SJCRH30 (cell line): ENCODE data around the gene COL5A1. TPM values are rescaled to one million over a fixed set of nuclear protein-coding genes. Genes with fewer than 3 reads are reported as not detected.
"Not testable (repeated sequence)": the region's sequence is repeated elsewhere in the genome, so short reads cannot be mapped to it uniquely, and the experiment has no call there.

Experiments used
- DNase-seq, 2 experiments: peaks; one replicate each; pipeline ENCODE4 v3.0.0-alpha.2; 2015 to 2020
- H3K27ac ChIP-seq: fragments of 250-450 bp; sonication (Bioruptor Pico); 2 replicates; pipeline ENCODE4 v1.5.1; 2020; ENCODE audit warnings: mild to moderate bottlenecking, moderate library complexity
- H3K27me3 ChIP-seq: fragments of 250-450 bp; sonication (Bioruptor Pico); 2 replicates; pipeline ENCODE4 v1.5.1; 2020; ENCODE audit warnings: mild to moderate bottlenecking, moderate library complexity
- H3K36me3 ChIP-seq: fragments of 250-450 bp; sonication (Bioruptor Pico); 2 replicates; pipeline ENCODE4 v1.5.1; 2020; ENCODE audit warnings: mild to moderate bottlenecking, moderate library complexity
- H3K4me1 ChIP-seq: fragments of 250-450 bp; sonication (Bioruptor Pico); 2 replicates; pipeline ENCODE4 v1.5.1; 2020; ENCODE audit warnings: mild to moderate bottlenecking, moderate library complexity
- H3K4me3 ChIP-seq: fragments of 250-450 bp; sonication (Bioruptor Pico); 2 replicates; pipeline ENCODE4 v1.5.1; 2020; ENCODE audit warnings: mild to moderate bottlenecking, moderate library complexity
- H3K9me3 ChIP-seq: fragments of 250-450 bp; sonication (Bioruptor Pico); replicated peaks from 2 replicates; pipeline ENCODE4 v1.5.1; 2020; ENCODE audit warnings: mild to moderate bottlenecking, moderate library complexity
- total RNA-seq: library from RNA; depleted of rRNA; stranded (reverse); fragments of >200 nt; shearing (Covaris generic); gene quantifications from 2 replicates; pipeline ENCODE4 v1.2.3, GENCODE V29; 2014

COL5A1 gene
- total RNA-seq, 1 experiment from 2014 or later = 32.1 TPM

GRCh38 chr9:134853893-134854292 is 212.3 kb downstream of the COL5A1 start:
- no peaks in the 10 kb centered on the region for H3K4me1 ChIP-seq
- H3K4me3 ChIP-seq = no peak overlapping the region
- peaks cover 13% of the 10 kb centered on the region for H3K27me3 ChIP-seq
- DNase-seq = no peak
- 0 out of 2 replicates have a peak, but pooled peaks cover under 1% of the 10 kb centered on the region for H3K9me3 ChIP-seq
- H3K36me3 ChIP-seq = no peaks in the 10 kb centered on the region
- H3K27ac ChIP-seq = no peak overlapping the region

DNA sequence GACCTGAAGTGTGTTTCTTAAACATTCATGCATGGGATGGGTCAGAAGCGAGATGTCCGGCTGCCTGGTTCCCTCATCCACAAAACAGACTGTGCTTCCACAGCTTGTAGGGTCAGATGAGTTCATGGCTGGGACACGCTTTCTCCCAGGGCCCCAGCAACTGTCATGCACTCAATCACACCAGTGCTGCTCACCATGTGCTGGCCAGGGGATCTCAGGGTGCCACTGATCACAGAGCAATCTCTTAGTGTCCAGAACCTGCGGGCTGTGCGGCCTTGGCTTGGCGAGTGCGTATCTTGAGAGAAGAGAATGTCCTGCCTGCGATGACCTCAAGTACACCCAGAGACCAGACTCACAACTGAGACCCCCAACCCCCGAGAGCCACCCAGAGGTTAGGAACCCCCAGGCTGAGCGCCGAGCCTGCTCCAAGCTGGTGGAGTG is 213.0 kb downstream of the COL5A1 start:
- H3K4me1 ChIP-seq = no peaks in the 10 kb centered on the region
- no peak overlapping the region for H3K27ac ChIP-seq
- H3K9me3 ChIP-seq = 0 out of 2 replicates have a peak, but pooled peaks cover 3% of the 10 kb centered on the region
- H3K27me3 ChIP-seq = peaks cover 13% of the 10 kb centered on the region
- DNase-seq = no peak
- H3K4me3 ChIP-seq = no peak overlapping the region
- no peaks in the 10 kb centered on the region for H3K36me3 ChIP-seq

GRCh38 chr9:134855231-134855899 is 213.8 kb downstream of the COL5A1 start:
- H3K27ac ChIP-seq = no peak overlapping the region
- DNase-seq = no peak
- H3K4me1 ChIP-seq = no peaks in the 10 kb centered on the region
- no peak overlapping the region for H3K4me3 ChIP-seq
- no peaks in the 10 kb centered on the region for H3K36me3 ChIP-seq
- peaks cover 13% of the 10 kb centered on the region for H3K27me3 ChIP-seq
- H3K9me3 ChIP-seq = 0 out of 2 replicates have a peak, but pooled peaks cover 3% of the 10 kb centered on the region

- peaks cover 13% of the 10 kb centered on the region for H3K27me3 ChIP-seq
- H3K9me3 ChIP-seq = 0 out of 2 replicates have a peak, but pooled peaks cover 3% of the 10 kb centered on the region
- no peak for DNase-seq
- no peak overlapping the region for H3K27ac ChIP-seq
- H3K4me1 ChIP-seq = no peaks in the 10 kb centered on the region
- no peaks in the 10 kb centered on the region for H3K36me3 ChIP-seq
- H3K4me3 ChIP-seq = no peak overlapping the region
These were observed 214.3 kb downstream of the COL5A1 start for GRCh38 chr9:134855900-134856377.

DNA sequence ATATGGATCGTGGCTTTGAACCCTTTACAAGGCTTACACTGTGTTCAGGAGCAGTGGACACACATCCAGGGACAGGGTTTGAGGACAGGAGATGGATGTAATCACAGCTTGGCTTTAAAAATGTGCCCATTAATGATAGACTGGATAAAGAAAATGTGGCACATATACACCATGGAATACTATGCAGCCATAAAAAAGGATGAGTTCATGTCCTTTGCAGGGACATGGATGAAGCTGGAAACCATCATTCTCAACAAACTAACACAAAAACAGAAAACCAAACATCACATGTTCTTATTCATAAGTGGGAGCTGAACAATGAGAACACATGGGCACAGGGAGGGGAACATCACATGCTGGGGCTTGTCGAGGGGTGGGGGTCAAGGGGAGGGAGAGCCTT is 215.8 kb downstream of the COL5A1 start:
- not testable (repeated sequence) for H3K36me3 ChIP-seq, DNase-seq, H3K27ac ChIP-seq, H3K4me3 ChIP-seq, H3K4me1 ChIP-seq, H3K9me3 ChIP-seq
- peaks cover 13% of the 10 kb centered on the region for H3K27me3 ChIP-seq

DNA sequence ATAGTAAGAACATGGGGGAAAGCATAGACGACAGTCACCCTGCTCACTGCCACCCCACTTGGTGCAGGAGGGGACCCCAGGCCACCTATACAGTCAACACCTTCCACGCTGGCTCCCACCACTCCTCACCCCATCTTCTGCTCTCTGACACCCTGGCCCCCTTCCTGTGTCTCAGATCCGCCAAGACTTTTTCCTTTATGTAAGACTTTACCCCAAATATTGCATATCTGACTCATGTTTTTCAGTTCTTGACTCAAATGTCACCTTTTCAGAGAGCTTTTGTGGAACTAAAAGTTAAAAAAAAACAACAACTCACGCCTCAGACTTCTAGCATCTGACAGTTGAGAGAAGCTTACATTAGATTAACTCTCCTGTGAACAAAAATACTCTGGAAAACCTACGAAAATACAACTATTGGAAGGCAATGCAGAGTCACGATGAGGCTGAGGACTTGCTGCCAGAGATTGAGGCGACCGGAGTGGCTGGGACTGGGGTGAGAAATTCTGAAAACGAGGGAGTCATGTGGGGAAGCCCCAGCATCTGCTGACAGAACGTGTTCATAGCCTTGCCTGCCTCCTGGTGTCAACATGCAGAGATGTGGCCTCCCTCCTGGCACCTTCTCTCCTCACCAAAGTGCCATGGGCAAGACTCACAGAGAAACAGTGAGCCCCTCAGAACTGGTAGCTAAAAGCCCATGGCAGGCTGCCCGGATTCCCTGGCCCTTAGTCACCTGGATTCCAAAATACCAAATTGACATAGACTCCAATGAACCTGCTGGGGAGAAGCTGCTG is 216.6 kb downstream of the COL5A1 start:
- Histone ChIP-seq H3K9me3 (0 out of 2 replicates have a peak, but pooled peaks cover 3% of the 10 kb centered on the region), H3K4me3 (no peak overlapping the region), H3K4me1 (no peaks in the 10 kb centered on the region), H3K36me3 (no peaks in the 10 kb centered on the region), H3K27me3 (peaks cover 17% of the 10 kb centered on the region), H3K27ac (no peak overlapping the region)
- DNase-seq = no peak

DNA sequence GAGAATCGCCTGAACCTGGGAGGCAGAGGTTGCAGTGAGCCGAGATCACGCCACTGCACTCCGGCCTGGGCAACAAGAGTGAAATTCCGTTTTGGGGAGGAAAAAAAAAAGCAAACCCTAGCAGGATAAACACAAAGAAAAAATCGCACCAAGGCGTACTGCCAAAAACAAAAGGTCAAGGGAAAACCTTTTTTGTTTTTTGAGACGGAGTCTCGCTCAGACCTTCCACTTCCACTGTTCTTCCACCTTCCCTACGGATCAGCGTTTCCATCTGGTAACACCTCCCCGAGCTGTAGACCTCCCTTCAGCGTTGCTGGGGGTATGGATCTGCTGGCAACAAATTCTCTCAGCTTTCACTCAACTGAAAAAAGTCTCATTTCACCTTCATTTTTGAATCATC is 218.9 kb downstream of the COL5A1 start:
- Histone ChIP-seq H3K9me3 (0 out of 2 replicates have a peak, but pooled peaks cover 3% of the 10 kb centered on the region), H3K27ac (no peak overlapping the region), H3K4me3 (no peak overlapping the region), H3K27me3 (peaks cover 13% of the 10 kb centered on the region), H3K36me3 (no peaks in the 10 kb centered on the region), H3K4me1 (no peaks in the 10 kb centered on the region)
- no peak for DNase-seq

DNA sequence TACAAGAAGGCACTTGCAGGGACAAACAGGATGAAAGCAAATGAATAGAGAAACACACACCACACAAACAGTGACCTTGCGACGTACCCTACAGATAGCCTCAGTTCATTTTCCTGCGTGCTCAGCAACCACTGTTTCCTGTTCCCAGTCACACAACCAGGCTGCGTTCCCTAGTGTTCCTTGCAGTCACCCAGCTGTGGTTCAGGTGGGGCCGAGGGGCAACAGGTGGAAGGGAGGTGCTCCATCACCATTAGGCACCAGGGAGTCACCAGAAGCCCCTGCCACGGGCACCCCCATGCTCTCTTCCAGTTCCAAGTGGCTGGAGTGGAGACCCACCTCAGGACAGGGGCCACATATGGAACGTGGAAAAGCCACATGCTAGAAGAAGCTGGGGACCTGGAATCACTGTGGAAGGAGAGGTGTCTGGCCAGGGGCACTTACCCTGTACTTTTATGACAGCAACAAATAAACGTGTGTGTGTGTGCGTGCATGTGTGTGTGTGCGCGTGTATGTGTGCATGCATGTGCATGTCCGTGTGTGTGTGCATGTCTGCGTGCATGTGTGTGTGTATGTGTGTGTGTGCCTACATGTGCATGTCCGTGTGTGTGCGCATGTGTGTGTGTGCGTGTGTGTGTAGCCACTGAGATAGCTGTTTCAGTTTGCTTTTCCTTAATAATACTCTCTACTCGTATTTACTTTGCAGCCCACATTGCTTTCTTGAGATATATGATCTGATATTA is 220.2 kb downstream of the COL5A1 start:
- peak in 1 of 2 experiments; percentile 1 for DNase-seq
- Histone ChIP-seq H3K36me3 (no peaks in the 10 kb centered on the region), H3K4me1 (no peaks in the 10 kb centered on the region), H3K9me3 (0 out of 2 replicates have a peak, but pooled peaks cover 3% of the 10 kb centered on the region), H3K27ac (no peak overlapping the region), H3K27me3 (peaks cover 8% of the 10 kb centered on the region), H3K4me3 (no peak overlapping the region)

GRCh38 chr9:134863306-134863902 is 221.8 kb downstream of the COL5A1 start:
- H3K27me3 ChIP-seq = peaks cover 8% of the 10 kb centered on the region
- no peak overlapping the region for H3K4me3 ChIP-seq
- H3K27ac ChIP-seq = no peak overlapping the region
- DNase-seq = no peak
- no peaks in the 10 kb centered on the region for H3K36me3 ChIP-seq
- H3K9me3 ChIP-seq = 0 out of 2 replicates have a peak, but pooled peaks cover 3% of the 10 kb centered on the region
- no peaks in the 10 kb centered on the region for H3K4me1 ChIP-seq

DNA sequence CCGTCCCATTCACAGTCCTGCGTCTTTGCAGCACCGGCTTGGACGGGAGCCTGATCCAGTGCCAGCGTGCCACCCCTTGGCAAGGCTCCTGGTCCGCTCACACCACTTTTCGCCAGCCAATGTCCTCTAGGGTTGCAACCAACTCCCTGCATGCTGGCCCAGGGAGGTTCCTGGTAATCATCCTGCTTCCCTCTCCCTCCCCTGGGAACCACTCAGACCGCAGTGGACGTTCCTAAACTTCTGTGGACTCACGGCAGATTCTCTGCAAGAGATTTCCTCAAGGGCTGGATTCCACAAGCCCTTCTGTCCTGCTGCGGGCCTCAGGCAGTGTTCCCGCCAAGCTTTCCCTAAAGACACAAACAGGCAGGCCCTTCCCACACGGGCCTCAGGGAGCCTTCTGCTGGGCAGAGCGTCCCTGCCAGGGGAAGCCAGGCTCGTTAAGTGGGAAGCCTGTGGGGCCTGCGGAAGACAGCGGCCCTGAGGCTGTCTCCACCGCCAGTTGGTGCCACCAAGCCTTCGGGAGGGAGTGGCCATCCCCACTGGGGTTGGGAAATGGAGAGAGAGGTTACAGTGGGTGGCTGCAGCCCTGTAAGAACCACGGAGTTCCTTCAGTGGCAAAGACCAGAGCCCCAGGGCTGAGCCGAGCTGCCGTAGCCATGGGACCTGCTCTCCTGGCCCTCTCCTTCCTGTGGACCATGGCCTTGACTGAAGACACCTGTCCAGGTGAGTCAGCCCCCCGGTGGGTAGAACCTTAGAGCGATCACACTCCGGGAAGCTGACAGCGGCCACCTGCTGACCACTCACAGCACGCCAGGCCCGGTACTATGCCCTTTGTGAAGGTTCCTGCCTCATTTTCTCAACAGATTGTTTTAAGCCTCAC is 222.6 kb downstream of the COL5A1 start:
- no peaks in the 10 kb centered on the region for H3K9me3 ChIP-seq
- no peak overlapping the region for H3K27ac ChIP-seq
- DNase-seq = peak; percentile 26 to 31
- H3K36me3 ChIP-seq = no peaks in the 10 kb centered on the region
- H3K4me1 ChIP-seq = peaks cover 6% of the 10 kb centered on the region
- no peak overlapping the region for H3K4me3 ChIP-seq
- peaks cover 8% of the 10 kb centered on the region for H3K27me3 ChIP-seq

GRCh38 chr9:134864821-134865190 is 223.2 kb downstream of the COL5A1 start:
- H3K9me3 ChIP-seq = no peaks in the 10 kb centered on the region
- H3K27ac ChIP-seq = no peak overlapping the region
- no peak for DNase-seq
- peaks cover 10% of the 10 kb centered on the region for H3K4me1 ChIP-seq
- peaks cover 8% of the 10 kb centered on the region for H3K27me3 ChIP-seq
- H3K4me3 ChIP-seq = no peak overlapping the region
- no peaks in the 10 kb centered on the region for H3K36me3 ChIP-seq

DNA sequence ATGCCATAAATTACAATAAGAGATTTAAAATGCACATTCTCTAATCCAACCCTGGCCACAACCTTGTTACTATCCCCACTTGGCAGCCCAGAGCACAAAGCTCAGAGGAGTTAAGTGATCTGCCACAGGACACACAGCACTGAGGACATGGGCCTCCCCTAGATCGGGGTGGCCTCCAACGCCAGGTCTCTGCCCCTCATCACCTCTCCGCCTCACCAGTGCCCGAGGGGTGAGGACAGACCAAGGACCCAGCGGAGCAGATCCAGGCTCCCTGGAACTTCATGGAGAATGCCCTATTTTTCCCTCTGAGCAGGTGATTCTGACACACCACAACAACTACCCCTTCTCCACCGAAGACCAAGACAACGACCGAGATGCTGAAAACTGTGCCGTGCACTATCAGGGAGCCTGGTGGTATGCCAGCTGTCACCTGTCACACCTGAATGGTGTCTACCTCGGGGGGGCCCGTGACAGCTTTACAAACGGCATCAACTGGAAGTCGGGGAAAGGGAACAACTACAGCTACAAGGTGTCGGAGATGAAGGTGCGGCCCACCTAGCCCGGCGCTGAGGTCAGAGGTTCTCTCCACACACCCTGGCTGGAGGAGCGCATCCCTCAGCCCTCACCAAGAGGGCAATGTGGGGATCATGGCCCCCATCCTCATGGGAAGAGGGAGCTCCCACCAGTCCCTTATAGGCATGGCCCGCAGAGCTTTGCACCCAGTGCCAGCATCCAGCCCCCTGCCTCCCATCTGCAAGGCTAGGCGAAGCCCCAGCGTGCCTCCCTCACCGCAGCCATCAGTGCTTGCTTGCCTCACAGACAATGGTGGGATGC is 226.5 kb downstream of the COL5A1 start:
- Histone ChIP-seq H3K27me3 (peaks cover 4% of the 10 kb centered on the region; the same call in 1 of the 2 replicates), H3K4me1 (peaks cover 13% of the 10 kb centered on the region), H3K9me3 (no peaks in the 10 kb centered on the region), H3K4me3 (no peak overlapping the region), H3K36me3 (no peaks in the 10 kb centered on the region), H3K27ac (no peak overlapping the region)
- DNase-seq = no peak
